Mucosa of descending colon (tissue), 3 donors: ENCODE measurements around the gene SALL1. TPM values are rescaled to one million over a fixed set of nuclear protein-coding genes. Genes with fewer than 3 reads are reported as not detected.

ENCODE experiments used
- ATAC-seq: fragments of 200-7000 bp; cut with Tn5 transposase; one replicate; pipeline ENCODE4 v1.9.1; 2020; ENCODE audit warnings: mild to moderate bottlenecking, moderate library complexity
- DNase-seq, 3 donors: peaks; one replicate each; pipeline ENCODE4 v3.0.0-alpha.2; 2020
- H3K36me3 ChIP-seq: fragments of 200-600 bp; one replicate; pipeline ENCODE4 v1.8.0; 2021; ENCODE audit warnings: low read depth, mild to moderate bottlenecking
- H3K4me1 ChIP-seq: fragments of 200-600 bp; one replicate; pipeline ENCODE4 v1.8.0; 2021; ENCODE audit warnings: low read depth, mild to moderate bottlenecking
- H3K4me3 ChIP-seq: fragments of 200-600 bp; one replicate; pipeline ENCODE4 v1.8.0; 2021; ENCODE audit warnings: mild to moderate bottlenecking
- H3K9me3 ChIP-seq: fragments of 200-600 bp; one replicate; pipeline ENCODE4 v1.8.0; 2021; ENCODE audit warnings: mild to moderate bottlenecking
- CTCF ChIP-seq: fragments of 200-600 bp; IDR thresholded peaks from one replicate; pipeline ENCODE4 v1.8.0; 2022; ENCODE audit warnings: antibody characterized with exemption, mild to moderate bottlenecking
- intact Hi-C, 2 donors: fragments of 100-400 bp; cut with DNase I in 1 of 2; cut with micrococcal nuclease in 1 of 2; formaldehyde crosslinking; loops; one replicate each; pipeline versions ENCODE4 v1.11.0 to v1.11.1; 2022; cut with DNase I, micrococcal nuclease
- total RNA-seq, 3 donors: library from RNA; stranded (reverse); fragmentation: NEBNext Ultra II Directional in 2 of 3; extraction: Animal tissue kit (Norgen Biotek cat#: 25700) in 2 of 3; gene quantifications; one replicate each; pipeline versions ENCODE4 v1.2.1 to v1.2.4, GENCODE V29; 2021 to 2023
- donor health status: DM: no; HTN: no; CAD: no; lungs with moderate emphysema.
- donor health status: DM: no; HTN: no; CAD: no.
- donor health status: DM: no; HTN: yes; CAD: no.

Gene SALL1
- total RNA-seq, 3 donors from 2014 or later: 1.5 to 2.6 (median 1.7) TPM

DNA sequence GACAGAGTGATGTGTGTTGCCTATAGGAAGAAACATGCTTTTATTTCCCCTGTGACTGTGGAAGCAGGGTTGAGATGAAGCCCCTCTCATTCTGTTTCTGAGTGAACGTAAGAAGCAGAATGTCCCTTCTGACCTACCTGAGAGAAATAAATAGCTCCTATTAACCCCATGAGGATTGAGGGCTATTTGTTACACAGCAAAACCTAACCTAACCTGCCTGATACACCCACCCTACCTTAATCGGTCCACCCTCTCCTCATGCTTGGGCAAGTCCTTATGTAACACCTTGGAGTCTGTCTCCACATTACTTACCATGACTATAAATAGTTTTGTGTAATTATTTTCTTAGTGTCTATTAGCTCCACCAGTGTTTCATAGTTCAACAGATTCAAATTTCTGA lies 41.9 kb downstream of the SALL1 start:
- DNase-seq: no peak
- intact Hi-C loops: no loop called here
- no peak for TF ChIP-seq CTCF
- Histone ChIP-seq H3K4me3 (no peak overlapping the region), H3K9me3 (no peaks in the 10 kb centered on the region), H3K36me3 (no peaks in the 10 kb centered on the region), H3K4me1 (no peaks in the 10 kb centered on the region)
- no peak for ATAC-seq

- Histone ChIP-seq H3K36me3 (no peaks in the 10 kb centered on the region), H3K9me3 (no peaks in the 10 kb centered on the region), H3K4me1 (no peaks in the 10 kb centered on the region), H3K4me3 (no peak overlapping the region)
- DNase-seq: no peak
- ATAC-seq: no peak
- intact Hi-C loops: no loop called here
- no peak for TF ChIP-seq CTCF
Measured at GRCh38 chr16:51107742-51108141, 43.3 kb downstream of the SALL1 start.

DNA sequence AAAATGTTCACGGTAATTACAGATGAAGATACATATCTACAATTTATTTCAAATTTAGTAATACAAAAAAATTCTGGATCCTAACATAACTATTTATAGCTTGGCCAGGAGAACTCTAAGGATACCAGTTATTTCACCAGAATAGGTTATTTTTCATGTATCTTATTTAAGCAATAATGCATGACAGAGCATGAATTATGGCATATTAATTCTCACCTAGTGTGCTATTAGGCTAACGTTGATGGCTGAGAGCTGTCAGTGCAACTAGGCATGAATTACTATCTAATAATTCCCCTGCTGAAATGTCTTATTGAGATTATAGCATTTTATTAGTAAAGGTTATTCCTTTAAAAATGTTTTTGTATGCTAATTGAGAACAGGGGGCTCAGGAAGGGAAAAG lies 44.5 kb downstream of the SALL1 start:
- Histone ChIP-seq H3K4me1 (no peaks in the 10 kb centered on the region), H3K4me3 (no peak overlapping the region), H3K36me3 (no peaks in the 10 kb centered on the region), H3K9me3 (no peaks in the 10 kb centered on the region)
- no peak for ATAC-seq
- no peak for TF ChIP-seq CTCF
- intact Hi-C loops: no loop called here
- no peak for DNase-seq

DNA sequence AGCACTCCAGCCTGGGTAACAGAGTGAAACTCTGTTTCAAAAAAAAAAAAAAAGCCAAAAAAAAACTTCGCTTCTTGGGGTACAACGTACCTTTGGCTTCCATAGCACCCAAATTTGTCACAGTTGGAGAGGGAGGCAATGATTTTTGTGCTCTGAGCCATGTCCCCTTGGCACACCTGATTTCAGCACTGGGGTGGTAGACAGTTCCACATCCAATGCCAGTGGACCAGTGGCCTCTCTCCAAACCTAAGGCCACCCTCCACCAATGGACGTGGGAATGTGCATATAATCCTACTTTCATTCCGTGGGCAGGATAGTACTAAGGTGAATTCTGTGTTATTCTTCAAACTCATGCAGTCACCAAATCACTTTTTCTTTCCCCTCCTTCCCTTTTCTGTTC lies 47.5 kb downstream of the SALL1 start:
- no peak for ATAC-seq
- DNase-seq: no peak
- Histone ChIP-seq H3K4me1 (no peaks in the 10 kb centered on the region), H3K4me3 (no peak overlapping the region), H3K36me3 (no peaks in the 10 kb centered on the region), H3K9me3 (no peaks in the 10 kb centered on the region)
- TF ChIP-seq CTCF: no peak
- intact Hi-C loops: no loop called here

DNA sequence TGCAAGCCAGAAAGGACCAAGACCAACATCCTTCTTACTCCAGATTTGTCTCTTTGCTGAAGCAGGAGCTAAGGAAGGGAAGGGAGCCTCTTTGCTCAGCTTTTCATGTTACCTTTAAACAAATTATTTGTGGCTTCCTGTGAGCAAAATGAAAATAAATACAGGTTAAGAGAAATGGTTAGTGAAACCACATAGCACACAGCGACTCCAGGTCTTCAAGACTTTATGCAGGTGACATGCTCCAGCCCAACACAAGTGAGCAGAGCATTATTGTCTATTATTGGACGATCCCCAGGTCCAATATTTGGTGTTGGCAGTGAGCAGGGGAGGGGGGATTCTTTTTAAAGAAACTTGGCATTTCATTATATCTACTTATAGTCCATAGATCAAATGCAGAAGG lies 53.3 kb downstream of the SALL1 start:
- ATAC-seq: no peak
- no peak overlapping the region for H3K4me3 ChIP-seq
- DNase-seq: no peak
- intact Hi-C loops: no loop called here
- no peaks in the 10 kb centered on the region for H3K9me3 ChIP-seq
- no peaks in the 10 kb centered on the region for H3K4me1 ChIP-seq
- no peaks in the 10 kb centered on the region for H3K36me3 ChIP-seq
- TF ChIP-seq CTCF: no peak

DNA sequence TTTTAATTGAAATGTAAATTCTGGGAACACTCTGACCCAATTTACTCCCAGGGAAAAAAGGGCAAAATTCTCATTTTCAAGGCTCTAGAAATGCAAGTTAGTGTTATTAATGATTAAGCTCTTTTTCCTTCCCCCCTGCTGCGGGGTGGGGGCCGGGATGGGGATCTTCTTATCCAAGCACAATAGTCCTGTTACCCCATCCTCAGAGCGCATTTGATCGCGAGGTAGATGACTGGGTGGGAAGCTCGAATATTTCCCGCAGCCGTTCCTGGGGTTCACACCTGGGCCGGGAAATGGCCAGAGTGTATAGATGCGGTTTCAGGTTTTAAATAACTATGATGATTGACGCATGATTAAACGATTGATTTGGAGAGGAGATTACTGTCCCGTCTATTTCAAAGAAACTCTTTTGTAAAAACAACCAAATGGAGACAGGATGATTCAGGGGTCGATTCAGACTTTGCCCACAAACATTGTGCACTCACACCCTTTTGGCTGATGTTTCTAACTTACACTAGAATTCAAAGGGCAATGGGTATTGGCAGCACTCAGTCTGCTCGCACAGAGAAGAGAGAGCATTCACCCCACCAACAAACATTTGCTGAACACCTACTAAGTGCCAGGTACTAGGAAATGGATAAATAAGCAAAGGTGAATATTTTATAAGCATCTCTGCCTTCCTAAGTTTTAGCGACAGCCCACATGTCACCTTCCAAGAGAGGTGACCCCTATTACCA lies 55.0 kb downstream of the SALL1 start:
- Histone ChIP-seq H3K36me3 (no peaks in the 10 kb centered on the region), H3K4me3 (no peak overlapping the region), H3K9me3 (no peaks in the 10 kb centered on the region), H3K4me1 (no peaks in the 10 kb centered on the region)
- no peak for TF ChIP-seq CTCF
- intact Hi-C loops: no loop called here
- DNase-seq (no peak), ATAC-seq (no peak)
